ENCODE measurements around the gene CLCN6. TPM values are rescaled to one million over a fixed set of nuclear protein-coding genes. Genes with fewer than 3 reads are reported as not detected.

CLCN6 gene
- total RNA-seq, 1 experiment from 2014 or later: 6.1 TPM

GRCh38 chr1:11877074-11877473, 71.1 kb downstream of the CLCN6 start:
- Histone ChIP-seq H3K79me2 (ENCODE audit: low read length) (no peaks in the 10 kb centered on the region), H3K36me3 (ENCODE audit: low read depth, low read length) (no peaks in the 10 kb centered on the region), H3K4me3 (ENCODE audit: low read length) (no peak overlapping the region), H4K20me1 (ENCODE audit: low read length) (no peaks in the 10 kb centered on the region), H3K9me3 (ENCODE audit: low read length) (no peaks in the 10 kb centered on the region), H3K9ac (ENCODE audit: low read length) (no peak overlapping the region), H3K4me2 (ENCODE audit: low read length) (no peak overlapping the region), H3F3A (ENCODE audit: low read length, unreplicated experiment) (no peaks in the 10 kb centered on the region), H3K4me1 (ENCODE audit: insufficient read depth, low read length) (no peaks in the 10 kb centered on the region), H3K27me3 (ENCODE audit: low read length) (peaks cover 9% of the 10 kb centered on the region), H3K9me2 (replicated peaks; ENCODE audit: low read length) (no peaks in the 10 kb centered on the region), H3K27ac (ENCODE audit: low read length) (no peak overlapping the region), H2AFZ (ENCODE audit: low read length) (no peak overlapping the region)
- DNase-seq (no peak), ATAC-seq (no peak)
- intact Hi-C loops (cut with micrococcal nuclease): no loop called here
- POLR2A ChIA-PET (ENCODE audit: unreplicated experiment): no interaction called here
- no TSS peak for BruUV-seq (replicated peaks)
- CTCF ChIA-PET: no interaction called here
- TF ChIP-seq CTCF (conservative IDR thresholded peaks at IDR 0.05; ENCODE audit: low read depth, low read length): no peak
- TF ChIP-seq EZH2 (IDR thresholded peaks at IDR 0.05; ENCODE audit: low read length, unreplicated experiment): no peak
- TF ChIP-seq EZH2phosphoT487 (IDR thresholded peaks at IDR 0.05; ENCODE audit: borderline replicate concordance, low read length): no peak

- ATAC-seq (no peak), DNase-seq (no peak)
- intact Hi-C loops (cut with micrococcal nuclease): no loop called here
- Histone ChIP-seq H3K9me3 (ENCODE audit: low read length) (no peaks in the 10 kb centered on the region), H3K4me2 (ENCODE audit: low read length) (no peak overlapping the region), H3K27ac (ENCODE audit: low read length) (no peak overlapping the region), H3F3A (ENCODE audit: low read length, unreplicated experiment) (no peaks in the 10 kb centered on the region), H3K9ac (ENCODE audit: low read length) (no peak overlapping the region), H3K27me3 (ENCODE audit: low read length) (peaks cover 9% of the 10 kb centered on the region), H2AFZ (ENCODE audit: low read length) (no peak overlapping the region), H3K9me2 (replicated peaks; ENCODE audit: low read length) (no peaks in the 10 kb centered on the region), H3K36me3 (ENCODE audit: low read depth, low read length) (no peaks in the 10 kb centered on the region), H3K79me2 (ENCODE audit: low read length) (no peaks in the 10 kb centered on the region), H3K4me3 (ENCODE audit: low read length) (no peak overlapping the region), H4K20me1 (ENCODE audit: low read length) (no peaks in the 10 kb centered on the region), H3K4me1 (ENCODE audit: insufficient read depth, low read length) (no peaks in the 10 kb centered on the region)
- POLR2A ChIA-PET (ENCODE audit: unreplicated experiment): no interaction called here
- TF ChIP-seq EZH2 (IDR thresholded peaks at IDR 0.05; ENCODE audit: low read length, unreplicated experiment): no peak
- TF ChIP-seq CTCF (conservative IDR thresholded peaks at IDR 0.05; ENCODE audit: low read depth, low read length): no peak
- no peak for TF ChIP-seq EZH2phosphoT487 (IDR thresholded peaks at IDR 0.05; ENCODE audit: borderline replicate concordance, low read length)
- CTCF ChIA-PET: no interaction called here
- BruUV-seq (replicated peaks): no TSS peak
Observed at GRCh38 chr1:11878081-11878890, 72.3 kb downstream of the CLCN6 start.

GRCh38 chr1:11878891-11879190, 72.8 kb downstream of the CLCN6 start:
- Histone ChIP-seq H3K9me3 (ENCODE audit: low read length) (no peaks in the 10 kb centered on the region), H3K4me3 (ENCODE audit: low read length) (no peak overlapping the region), H3K4me1 (ENCODE audit: insufficient read depth, low read length) (no peaks in the 10 kb centered on the region), H3K79me2 (ENCODE audit: low read length) (no peaks in the 10 kb centered on the region), H3K27ac (ENCODE audit: low read length) (no peak overlapping the region), H4K20me1 (ENCODE audit: low read length) (no peaks in the 10 kb centered on the region), H2AFZ (ENCODE audit: low read length) (no peak overlapping the region), H3K4me2 (ENCODE audit: low read length) (no peak overlapping the region), H3K27me3 (ENCODE audit: low read length) (peaks cover 9% of the 10 kb centered on the region), H3K36me3 (ENCODE audit: low read depth, low read length) (no peaks in the 10 kb centered on the region), H3K9me2 (replicated peaks; ENCODE audit: low read length) (no peaks in the 10 kb centered on the region), H3K9ac (ENCODE audit: low read length) (no peak overlapping the region), H3F3A (ENCODE audit: low read length, unreplicated experiment) (no peaks in the 10 kb centered on the region)
- TF ChIP-seq EZH2 (IDR thresholded peaks at IDR 0.05; ENCODE audit: low read length, unreplicated experiment) (no peak), CTCF (conservative IDR thresholded peaks at IDR 0.05; ENCODE audit: low read depth, low read length) (no peak), EZH2phosphoT487 (IDR thresholded peaks at IDR 0.05; ENCODE audit: borderline replicate concordance, low read length) (no peak)
- BruUV-seq (replicated peaks): no TSS peak
- DNase-seq: no peak
- ChIA-PET POLR2A (ENCODE audit: unreplicated experiment) (no interaction called here), CTCF (no interaction called here)
- intact Hi-C loops (cut with micrococcal nuclease): no loop called here
- no peak for ATAC-seq

Data from PC-3 (cell line).